Pancreas (tissue), 10 donors: Measurements from ENCODE around the gene MOB3B. TPM values are rescaled to one million over a fixed set of nuclear protein-coding genes. Genes with fewer than 3 reads are reported as not detected.

Experiments
- ATAC-seq, 4 donors: fragments of 200-7000 bp; cut with Tn5 transposase; one replicate each; pipeline versions ENCODE4 v1.8.0 to v1.9.1; 2020; ENCODE audit warnings: mild to moderate bottlenecking in 4 of 4, moderate library complexity in 4 of 4
- DNase-seq, 6 donors: peaks; one replicate each; pipeline ENCODE4 v3.0.0-alpha.2; 2020
- FAIRE-seq: peaks from 2 replicates; lab custom pipeline; 2012; peaks lifted over from hg19 to GRCh38; lab: Jason Lieb, UNC
- H3K27ac ChIP-seq, 4 donors: fragments of 200-600 bp; sonication (generic); 1 replicate in 3 of 4; 2 replicates in 1 of 4; pipeline versions ENCODE4 v1.5.0 to v1.8.0; 2020
- H3K27me3 ChIP-seq, 4 donors: fragments of 200-600 bp; one replicate each; pipeline ENCODE4 v1.8.0; 2021
- H3K36me3 ChIP-seq, 3 donors: fragments of 200-600 bp; sonication (generic) in 1 of 3; one replicate each; pipeline versions ENCODE4 v1.5.0 to v1.8.0; 2020 to 2021
- H3K4me1 ChIP-seq, 3 donors: fragments of 200-600 bp; one replicate each; pipeline ENCODE4 v1.8.0; 2021
- H3K4me3 ChIP-seq, 4 donors: fragments of 200-600 bp; sonication (generic) in 2 of 4; one replicate each; pipeline versions ENCODE4 v1.5.0 to v1.8.0; 2020 to 2021
- H3K9me3 ChIP-seq, 4 donors: fragments of 200-600 bp; one replicate each; pipeline ENCODE4 v1.8.0; 2021
- CTCF ChIP-seq, 4 donors: fragments of 200-600 bp; sonication (generic) in 3 of 4; IDR thresholded peaks; one replicate each; pipeline versions ENCODE4 v1.5.0 to v1.8.0; 2021; ENCODE audit warnings: antibody characterized with exemption in 4 of 4
- WGBS, 2 donors: extraction: QIAGEN DNeasy Blood & Tissue Kit; methylation state at CpG; one replicate each; pipeline ENCODE4 v1.1.7; 2013; 5-methylcytosine and 5-hydroxymethylcytosine counted together
- intact Hi-C, 3 donors: fragments of 100-400 bp; cut with DNase I; formaldehyde crosslinking; loops; one replicate each; pipeline versions ENCODE4 v1.11.1 to v1.14.2; 2022
- polyA plus RNA-seq, 2 donors: library from polyadenylated mRNA; stranded (reverse); fragments of 200-250 nt; gene quantifications; one replicate each; pipeline ENCODE4 v1.2.3, GENCODE V29; 2013
- total RNA-seq, 6 donors: library from RNA; stranded (reverse); fragmentation: NEBNext Ultra II Directional in 4 of 6; extraction: Animal tissue kit (Norgen Biotek cat#: 25700) in 4 of 6; gene quantifications; one replicate each; pipeline versions ENCODE4 v1.2.1 to v1.2.4, GENCODE V29; 2021 to 2023
- donor health status: healthy with polysubstance abuse.
- donor health status: DM: no; HTN: no; CAD: no; lungs with moderate emphysema.
- donor health status: DM: no; HTN: no; CAD: no.
- donor health status: control.
- donor health status: control.
- donor health status: Bipolar disorder and iron deficiency.
- donor health status: DM: yes; HTN: yes; CAD: no.
- donor health status: DM: no; HTN: no; CAD: no.
- donor health status: DM: no; HTN: no; CAD: no.
- donor health status: DM: yes; HTN: yes; CAD: no.

MOB3B gene
- total and polyA plus RNA-seq, 8 donors, result 1.4 to 10.5 (median 4.0) TPM

GRCh38 chr9:27344776-27345175, 184.8 kb downstream of the MOB3B start:
- no peak for TF ChIP-seq CTCF (IDR thresholded peaks at IDR 0.05)
- no peaks in the 10 kb centered on the region for H3K9me3 ChIP-seq
- no peaks in the 10 kb centered on the region for H3K36me3 ChIP-seq
- no peak for DNase-seq
- WGBS, 2 donors, result 93 to 96% methylated on average over 7 of the region's 7 CpGs
- ATAC-seq, result no peak
- peaks cover 0 to 11% (median 4%) of the 10 kb centered on the region in 3 donors for H3K4me1 ChIP-seq
- no peak overlapping the region for H3K27ac ChIP-seq
- intact Hi-C loops, result no loop called here
- no peaks in the 10 kb centered on the region for H3K27me3 ChIP-seq
- no peak overlapping the region for H3K4me3 ChIP-seq
- no peak for FAIRE-seq

- H3K27ac ChIP-seq, result no peak overlapping the region
- no peak overlapping the region for H3K4me3 ChIP-seq
- TF ChIP-seq CTCF (IDR thresholded peaks at IDR 0.05), result no peak
- no peaks in the 10 kb centered on the region for H3K27me3 ChIP-seq
- WGBS, 2 donors, result 76 to 80% methylated on average over 9 of the region's 9 CpGs
- no peaks in the 10 kb centered on the region for H3K36me3 ChIP-seq
- ATAC-seq (peak in 2 of 4 donors; percentile 31 to 38), DNase-seq (no peak), FAIRE-seq (no peak)
- intact Hi-C loops, result no loop called here
- no peaks in the 10 kb centered on the region for H3K9me3 ChIP-seq
- H3K4me1 ChIP-seq, result peaks cover 0 to 7% (median 4%) of the 10 kb centered on the region in 3 donors
Observed at GRCh38 chr9:27341545-27342294, 187.9 kb downstream of the MOB3B start.

DNA sequence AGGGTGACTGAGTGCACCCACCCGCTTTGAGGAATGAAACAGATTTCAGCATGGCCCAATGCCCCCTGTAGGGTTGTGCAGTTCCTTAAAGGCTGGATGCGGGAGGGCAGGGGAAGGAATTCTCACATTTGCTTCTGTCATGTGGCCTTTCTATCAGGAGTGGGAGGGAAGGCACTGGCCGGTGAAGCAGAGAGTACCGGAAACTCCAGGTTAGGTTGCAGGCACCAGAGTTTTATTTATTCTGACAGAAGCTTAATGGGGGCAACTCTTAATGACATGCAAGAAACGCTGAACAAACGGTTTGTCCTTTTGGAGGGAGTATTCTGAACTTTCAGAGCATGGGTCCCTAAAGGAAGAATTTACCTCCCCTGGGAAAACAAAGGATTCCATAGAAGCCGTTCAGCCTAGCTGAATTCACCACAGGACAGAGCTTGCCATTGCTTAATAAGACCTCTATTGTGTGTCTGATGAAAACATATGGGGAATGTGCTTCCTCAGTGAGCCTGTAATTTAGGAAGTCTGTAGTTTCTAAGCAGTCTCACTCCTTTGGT, 188.6 kb downstream of the MOB3B start:
- no peak for FAIRE-seq

GRCh38 chr9:27340285-27340674, 189.3 kb downstream of the MOB3B start:
- no peak for TF ChIP-seq CTCF (IDR thresholded peaks at IDR 0.05)
- no peak for FAIRE-seq
- Histone ChIP-seq H3K27me3 (no peaks in the 10 kb centered on the region), H3K9me3 (no peaks in the 10 kb centered on the region), H3K4me1 (peaks cover 0 to 7% (median 4%) of the 10 kb centered on the region in 3 donors), H3K36me3 (no peaks in the 10 kb centered on the region), H3K4me3 (no peak overlapping the region), H3K27ac (no peak overlapping the region)
- 61 to 74% methylated on average over 5 of the region's 5 CpGs for WGBS, 2 donors
- intact Hi-C loops, result no loop called here
- no peak for ATAC-seq
- DNase-seq, result no peak

More for the DNA sequence above, 188.6 kb downstream of the MOB3B start:
- TF ChIP-seq CTCF (IDR thresholded peaks at IDR 0.05), result no peak
- Histone ChIP-seq H3K4me1 (peaks cover 0 to 7% (median 4%) of the 10 kb centered on the region in 3 donors), H3K27me3 (no peaks in the 10 kb centered on the region), H3K27ac (no peak overlapping the region), H3K9me3 (no peaks in the 10 kb centered on the region), H3K36me3 (no peaks in the 10 kb centered on the region), H3K4me3 (no peak overlapping the region)
- DNase-seq (no peak), ATAC-seq (peak in 1 of 4 donors; percentile 44)
- intact Hi-C loops, result no loop called here
- WGBS, 2 donors, result 88% methylated on average over 7 of the region's 7 CpGs
